GM12878 (cell line): ENCODE results near the gene ABCB4. TPM values are rescaled to one million over a fixed set of nuclear protein-coding genes. Genes with fewer than 3 reads are reported as not detected.

Experiments used
- ATAC-seq: fragments of 200-7000 bp; cut with Tn5 transposase; 3 replicates; pipeline ENCODE4 v1.9.1; 2020; ENCODE audit warnings: mild to moderate bottlenecking, moderate library complexity
- BruUV-seq: library from RNA; stranded (reverse); fragments of 400-500 nt; replicated peaks from 2 replicates; lab custom pipeline; 2021; lab: Mats Ljungman, UMichigan
- CTCF ChIA-PET: fragments of 300-600 bp; sonication (Branson Sonifier 250); formaldehyde crosslinking; extraction: SDS; loops from one replicate; lab custom pipeline; 2021; ENCODE audit warnings: inconsistent platforms; lab: Yijun Ruan, JAX
- POLR2A ChIA-PET: fragments of 350-600 bp; formaldehyde crosslinking; extraction: SDS; loops from one replicate; lab custom pipeline; 2021; ENCODE audit warnings: inconsistent platforms; lab: Charles Lee
- RAD21 ChIA-PET: fragments of 300-600 bp; sonication (Branson Sonifier 250); formaldehyde crosslinking; loops from one replicate; lab custom pipeline; 2023; ENCODE audit warnings: antibody characterized with exemption; ENCODE audit not compliant: unreplicated experiment; lab: Charles Lee
- SMC1A ChIA-PET: fragments of 300-600 bp; sonication (Branson Sonifier 250); formaldehyde crosslinking; loops from one replicate; lab custom pipeline; 2023; ENCODE audit not compliant: unreplicated experiment, uncharacterized antibody; lab: Charles Lee
- DNase-seq: peaks from one replicate; pipeline ENCODE4 v3.0.0-alpha.2; 2011; ENCODE audit warnings: low read depth, low spot score
- FAIRE-seq: peaks from 3 replicates; lab custom pipeline; 2011; peaks lifted over from hg19 to GRCh38; lab: Jason Lieb, UNC
- H2AFZ ChIP-seq: 2 replicates; pipeline ENCODE4 v1.6.0; 2011; ENCODE audit warnings: low read depth, low read length, control low read depth; ENCODE audit not compliant: control insufficient read depth
- H3K27ac ChIP-seq: 2 replicates; pipeline ENCODE4 v1.5.1; 2011; ENCODE audit warnings: control low read depth; ENCODE audit not compliant: control insufficient read depth, insufficient read depth
- H3K27me3 ChIP-seq, 2 experiments: replicated peaks in 1 of 2; 2 replicates each; pipeline versions ENCODE4 v1.6.0 to v1.6.1; 2011; ENCODE audit warnings: low read length in 1 of 2; ENCODE audit not compliant: control insufficient read depth in 2 of 2, insufficient read depth in 2 of 2
- H3K36me3 ChIP-seq, 2 experiments: 2 replicates each; pipeline ENCODE4 v1.5.1; 2011; ENCODE audit warnings: low read length in 1 of 2; ENCODE audit not compliant: control insufficient read depth in 2 of 2, insufficient read depth in 2 of 2
- H3K4me1 ChIP-seq: 2 replicates; pipeline ENCODE4 v1.6.1; 2011; ENCODE audit warnings: mild to moderate bottlenecking, low read length, moderate library complexity, mixed read lengths; ENCODE audit not compliant: control insufficient read depth, insufficient read depth
- H3K4me2 ChIP-seq: 2 replicates; pipeline ENCODE4 v1.6.0; 2011; ENCODE audit warnings: control low read depth; ENCODE audit not compliant: control insufficient read depth, insufficient read depth
- H3K4me3 ChIP-seq: fragments of 200-600 bp; sonication (generic); 2 replicates; pipeline ENCODE4 v1.5.1; 2016
- H3K79me2 ChIP-seq: 2 replicates; pipeline ENCODE4 v1.6.0; 2011; ENCODE audit warnings: low read length; ENCODE audit not compliant: control insufficient read depth, insufficient read depth
- H3K9ac ChIP-seq: 2 replicates; pipeline ENCODE4 v1.8.0; 2011; ENCODE audit warnings: low read length, control low read depth, mixed read lengths; ENCODE audit not compliant: control insufficient read depth, insufficient read depth
- H3K9me3 ChIP-seq: replicated peaks from 3 replicates; pipeline ENCODE4 v1.5.1; 2011; ENCODE audit warnings: mild to moderate bottlenecking, low read length; ENCODE audit not compliant: control insufficient read depth, insufficient read depth
- H4K20me1 ChIP-seq: 2 replicates; pipeline ENCODE4 v1.6.0; 2011; ENCODE audit not compliant: control insufficient read depth, insufficient read depth
- BCL11A ChIP-seq: IDR thresholded peaks from 2 replicates; pipeline ENCODE4 v1.6.1; 2011; ENCODE audit warnings: low read depth, low read length
- CREB1 ChIP-seq: IDR thresholded peaks from 2 replicates; pipeline ENCODE4 v1.6.1; 2012; ENCODE audit warnings: low read depth, mild to moderate bottlenecking, inconsistent platforms
- EGR1 ChIP-seq, 2 experiments: IDR thresholded peaks; 1 replicate in 1 of 2; 2 replicates in 1 of 2; pipeline ENCODE4 v1.6.1; 2011 to 2012; ENCODE audit warnings: low read depth in 2 of 2, low read length in 2 of 2, borderline replicate concordance in 1 of 2, mild to moderate bottlenecking in 1 of 2, moderate library complexity in 1 of 2
- HDAC6 ChIP-seq: fragments of 200-600 bp; sonication (generic); IDR thresholded peaks from one replicate; pipeline ENCODE4 v1.8.0; 2017; ENCODE audit warnings: antibody characterized with exemption; ENCODE audit not compliant: unreplicated experiment
- KLF5 ChIP-seq: fragments of 450-650 bp; IDR thresholded peaks from 2 replicates; pipeline ENCODE4 v1.6.1; 2014; ENCODE audit warnings: mild to moderate bottlenecking; ENCODE audit not compliant: partially characterized antibody
- NRF1 ChIP-seq: conservative IDR thresholded peaks from 2 replicates; pipeline ENCODE4 v1.6.1; 2011; ENCODE audit warnings: mild to moderate bottlenecking, low read depth, low read length, improper control_type of control experiment
- SMARCA5 ChIP-seq: fragments of 450-650 bp; IDR thresholded peaks from 2 replicates; pipeline ENCODE4 v1.6.1; 2017; ENCODE audit warnings: mild to moderate bottlenecking
- YBX1 ChIP-seq: fragments of 450-650 bp; IDR thresholded peaks from 2 replicates; pipeline ENCODE4 v1.6.1; 2016; ENCODE audit warnings: antibody characterized with exemption
- in situ Hi-C: fragments of 300-500 bp; cut with MboI; formaldehyde crosslinking; loops from 9 replicates; pipeline ENCODE4 v1.14.3; 2018; ENCODE audit warnings: mixed read lengths
- intact Hi-C: fragments of 100-400 bp; cut with micrococcal nuclease; formaldehyde crosslinking; loops from one replicate; pipeline ENCODE4 v1.14.2; 2022; ENCODE audit not compliant: unreplicated experiment
- polyA plus RNA-seq, 11 experiments: library from polyadenylated mRNA; depleted of rRNA in 4 of 11; unstranded in 6 of 11; stranded (reverse) in 5 of 11; fragments of >200 nt; fragmentation: Nextera tagmentation in 4 of 11; fragmentation: Illumina TruSeq in 1 of 11; extraction: Ambion mirVana in 4 of 11; extraction: Trizol in 1 of 11; gene quantifications; 1 replicate in 1 of 11; 2 replicates in 10 of 11; pipeline versions ENCODE4 v1.2.1 to v1.2.3, GENCODE V29; 2011 to 2016; ENCODE audit warnings: inconsistent platforms in 2 of 11, missing spikeins in 2 of 11, low read depth in 1 of 11
- total RNA-seq, 4 experiments: library from RNA; depleted of rRNA in 3 of 4; stranded (reverse); fragments of >200 nt in 3 of 4; fragmentation: Illumina TruSeq in 1 of 4; extraction: Trizol in 1 of 4; gene quantifications; 2 replicates each; pipeline versions ENCODE4 v1.2.1 to v1.2.3, GENCODE V29; 2013 to 2021
- TF ChIP-seq, protein P1 (sequence below): IDR thresholded peaks from 2 replicates; pipeline ENCODE4 v1.6.1; 2011; ENCODE audit warnings: mild to moderate bottlenecking, low read depth, low read length, moderate library complexity; ENCODE audit not compliant: insufficient replicate concordance
- TF ChIP-seq, protein P2 (sequence below): fragments of 450-650 bp; IDR thresholded peaks from 2 replicates; pipeline ENCODE4 v1.6.1; 2017; ENCODE audit warnings: antibody characterized with exemption, mild to moderate bottlenecking, moderate library complexity
- TF ChIP-seq, protein P3 (sequence below): fragments of 450-650 bp; IDR thresholded peaks from 2 replicates; pipeline ENCODE4 v1.6.1; 2018; ENCODE audit warnings: borderline replicate concordance, mild to moderate bottlenecking; ENCODE audit not compliant: partially characterized antibody

Gene ABCB4
- total and polyA plus RNA-seq, 10 of the 15 experiments (the other 5 are each of a cell fraction or from before 2014, with no cell fraction given): 1.9 to 8.3 (median 4.4) TPM

DNA sequence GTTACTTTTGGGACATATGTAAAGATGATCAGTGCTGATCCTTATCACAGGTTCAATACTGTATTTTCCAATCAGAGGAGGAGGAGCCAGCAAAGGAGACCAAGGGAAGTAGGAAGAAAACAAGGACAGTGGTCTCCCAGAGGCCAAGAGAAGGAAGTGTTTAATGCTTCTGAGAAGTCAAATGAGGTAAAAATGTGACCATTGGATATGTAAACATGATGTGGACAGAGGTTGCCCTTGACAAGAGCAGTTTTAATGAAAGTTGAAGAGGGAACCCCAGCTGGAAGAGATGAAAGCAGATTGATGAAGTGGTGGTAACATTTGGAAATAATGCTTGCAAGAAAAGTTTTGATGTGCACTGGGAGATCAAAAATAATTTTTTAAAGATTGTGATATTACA lies 111.2 kb downstream of the ABCB4 start:
- no peak overlapping the region for H3K27ac ChIP-seq
- ChIA-PET SMC1A (no interaction called here), POLR2A (no interaction called here), RAD21 (no interaction called here), CTCF (interaction anchor here (1.0 kb wide), 1 partner anchor 13 kb away, joined by 4 read pairs; no protein-coding TSS in a partner anchor)
- H3K79me2 ChIP-seq: no peaks in the 10 kb centered on the region
- in situ Hi-C loops: no loop called here
- no peak overlapping the region for H2AFZ ChIP-seq
- H4K20me1 ChIP-seq: no peaks in the 10 kb centered on the region
- DNase-seq (no peak), FAIRE-seq (no peak), ATAC-seq (no peak)
- no peak overlapping the region for H3K4me2 ChIP-seq
- BruUV-seq: no TSS peak
- TF ChIP-seq BCL11A (no peak), CREB1 (no peak), KLF5 (no peak), YBX1 (no peak), EGR1 (IDR thresholded peaks at IDR 0.05; ENCODE audit: borderline replicate concordance in 1 of 2, low read depth in 2 of 2, low read length in 2 of 2) (no peak), HDAC6 (no peak), SMARCA5 (no peak), NRF1 (no peak)
- TF ChIP-seq, protein P1, sequence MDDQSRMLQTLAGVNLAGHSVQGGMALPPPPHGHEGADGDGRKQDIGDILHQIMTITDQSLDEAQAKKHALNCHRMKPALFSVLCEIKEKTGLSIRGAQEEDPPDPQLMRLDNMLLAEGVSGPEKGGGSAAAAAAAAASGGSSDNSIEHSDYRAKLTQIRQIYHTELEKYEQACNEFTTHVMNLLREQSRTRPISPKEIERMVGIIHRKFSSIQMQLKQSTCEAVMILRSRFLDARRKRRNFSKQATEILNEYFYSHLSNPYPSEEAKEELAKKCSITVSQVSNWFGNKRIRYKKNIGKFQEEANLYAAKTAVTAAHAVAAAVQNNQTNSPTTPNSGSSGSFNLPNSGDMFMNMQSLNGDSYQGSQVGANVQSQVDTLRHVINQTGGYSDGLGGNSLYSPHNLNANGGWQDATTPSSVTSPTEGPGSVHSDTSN: no peak
- TF ChIP-seq, protein P2, sequence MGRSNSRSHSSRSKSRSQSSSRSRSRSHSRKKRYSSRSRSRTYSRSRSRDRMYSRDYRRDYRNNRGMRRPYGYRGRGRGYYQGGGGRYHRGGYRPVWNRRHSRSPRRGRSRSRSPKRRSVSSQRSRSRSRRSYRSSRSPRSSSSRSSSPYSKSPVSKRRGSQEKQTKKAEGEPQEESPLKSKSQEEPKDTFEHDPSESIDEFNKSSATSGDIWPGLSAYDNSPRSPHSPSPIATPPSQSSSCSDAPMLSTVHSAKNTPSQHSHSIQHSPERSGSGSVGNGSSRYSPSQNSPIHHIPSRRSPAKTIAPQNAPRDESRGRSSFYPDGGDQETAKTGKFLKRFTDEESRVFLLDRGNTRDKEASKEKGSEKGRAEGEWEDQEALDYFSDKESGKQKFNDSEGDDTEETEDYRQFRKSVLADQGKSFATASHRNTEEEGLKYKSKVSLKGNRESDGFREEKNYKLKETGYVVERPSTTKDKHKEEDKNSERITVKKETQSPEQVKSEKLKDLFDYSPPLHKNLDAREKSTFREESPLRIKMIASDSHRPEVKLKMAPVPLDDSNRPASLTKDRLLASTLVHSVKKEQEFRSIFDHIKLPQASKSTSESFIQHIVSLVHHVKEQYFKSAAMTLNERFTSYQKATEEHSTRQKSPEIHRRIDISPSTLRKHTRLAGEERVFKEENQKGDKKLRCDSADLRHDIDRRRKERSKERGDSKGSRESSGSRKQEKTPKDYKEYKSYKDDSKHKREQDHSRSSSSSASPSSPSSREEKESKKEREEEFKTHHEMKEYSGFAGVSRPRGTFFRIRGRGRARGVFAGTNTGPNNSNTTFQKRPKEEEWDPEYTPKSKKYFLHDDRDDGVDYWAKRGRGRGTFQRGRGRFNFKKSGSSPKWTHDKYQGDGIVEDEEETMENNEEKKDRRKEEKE: no peak
- TF ChIP-seq, protein P3, sequence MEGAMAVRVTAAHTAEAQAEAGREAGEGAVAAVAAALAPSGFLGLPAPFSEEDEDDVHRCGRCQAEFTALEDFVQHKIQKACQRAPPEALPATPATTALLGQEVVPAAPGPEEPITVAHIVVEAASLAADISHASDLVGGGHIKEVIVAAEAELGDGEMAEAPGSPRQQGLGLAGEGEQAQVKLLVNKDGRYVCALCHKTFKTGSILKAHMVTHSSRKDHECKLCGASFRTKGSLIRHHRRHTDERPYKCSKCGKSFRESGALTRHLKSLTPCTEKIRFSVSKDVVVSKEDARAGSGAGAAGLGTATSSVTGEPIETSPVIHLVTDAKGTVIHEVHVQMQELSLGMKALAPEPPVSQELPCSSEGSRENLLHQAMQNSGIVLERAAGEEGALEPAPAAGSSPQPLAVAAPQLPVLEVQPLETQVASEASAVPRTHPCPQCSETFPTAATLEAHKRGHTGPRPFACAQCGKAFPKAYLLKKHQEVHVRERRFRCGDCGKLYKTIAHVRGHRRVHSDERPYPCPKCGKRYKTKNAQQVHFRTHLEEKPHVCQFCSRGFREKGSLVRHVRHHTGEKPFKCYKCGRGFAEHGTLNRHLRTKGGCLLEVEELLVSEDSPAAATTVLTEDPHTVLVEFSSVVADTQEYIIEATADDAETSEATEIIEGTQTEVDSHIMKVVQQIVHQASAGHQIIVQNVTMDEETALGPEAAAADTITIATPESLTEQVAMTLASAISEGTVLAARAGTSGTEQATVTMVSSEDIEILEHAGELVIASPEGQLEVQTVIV: no peak
- H3K36me3 ChIP-seq: no peaks in the 10 kb centered on the region; a peak in 1 of 4 replicates
- no peak overlapping the region for H3K4me3 ChIP-seq
- no peak overlapping the region for H3K9ac ChIP-seq
- no peaks in the 10 kb centered on the region for H3K9me3 ChIP-seq
- H3K4me1 ChIP-seq: no peaks in the 10 kb centered on the region
- intact Hi-C loops: no loop called here
- no peaks in the 10 kb centered on the region for H3K27me3 ChIP-seq
